IPS-NIHi11 (cell line): ENCODE measurements around the gene UNC5A.
A peak's percentile ranks its signal among the peaks of the same experiment; 100 is the strongest.

ENCODE experiments used
- DNase-seq: peaks from one replicate; pipeline ENCODE4 v3.0.0; 2012; ENCODE audit warnings: mixed read lengths, low spot score

Gene UNC5A

DNA sequence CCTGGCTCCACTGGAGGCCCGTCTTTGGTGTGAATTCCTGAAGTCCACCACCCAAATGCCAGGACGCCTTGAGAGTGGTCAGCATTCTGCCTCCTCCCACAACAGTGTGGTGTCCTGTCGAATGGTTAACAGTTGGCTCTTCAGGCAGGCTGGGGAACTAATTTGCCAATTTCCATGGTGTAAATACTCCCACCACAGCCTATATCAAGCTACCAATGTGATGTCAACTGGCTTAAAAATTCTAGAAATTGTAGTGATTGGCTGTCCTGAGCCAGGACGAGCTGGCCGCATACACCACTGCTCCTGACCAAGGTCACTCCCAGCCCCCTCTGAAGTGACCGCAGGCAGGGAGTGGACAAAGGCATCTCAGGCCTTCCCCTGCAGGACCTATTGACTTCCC lies 11.1 kb downstream of the UNC5A start:
- no peak for DNase-seq

DNA sequence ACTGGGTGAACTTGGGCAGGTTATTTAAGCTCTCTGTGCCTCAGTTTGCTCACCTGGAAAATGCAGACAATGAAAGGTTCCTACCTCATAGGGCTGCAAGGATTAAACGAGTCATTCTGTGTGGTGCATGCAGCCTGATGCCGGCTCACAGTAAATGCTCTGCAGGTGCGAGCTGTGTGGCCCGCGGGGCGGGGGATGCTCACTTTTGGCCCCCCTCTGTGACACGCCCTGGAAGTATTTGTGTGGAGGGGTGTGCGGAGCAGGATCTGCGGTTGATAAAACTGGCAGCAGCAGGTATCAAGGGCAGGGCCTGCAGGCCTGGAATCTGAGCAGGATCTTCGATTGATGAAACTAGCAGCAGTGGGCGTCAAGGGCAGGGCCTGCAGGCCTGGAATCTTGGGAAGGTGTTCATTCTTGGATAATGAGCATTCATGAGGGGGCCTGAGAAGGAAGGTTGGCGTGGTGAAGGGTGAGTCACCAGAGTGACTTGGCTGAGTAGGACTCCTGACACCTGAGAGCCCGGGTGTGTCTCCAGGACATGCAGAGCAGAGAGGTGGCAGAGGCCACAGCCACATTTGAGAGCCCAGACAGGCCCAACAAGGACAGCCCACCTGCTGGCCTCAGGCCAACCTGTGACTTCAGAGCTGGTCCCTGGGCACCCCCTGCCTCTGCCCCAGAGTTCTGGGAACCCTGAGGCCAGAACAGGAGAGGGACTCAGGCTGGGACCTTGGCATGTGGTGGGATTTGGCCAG lies 11.9 kb downstream of the UNC5A start:
- DNase-seq, result peak; percentile 49

DNA sequence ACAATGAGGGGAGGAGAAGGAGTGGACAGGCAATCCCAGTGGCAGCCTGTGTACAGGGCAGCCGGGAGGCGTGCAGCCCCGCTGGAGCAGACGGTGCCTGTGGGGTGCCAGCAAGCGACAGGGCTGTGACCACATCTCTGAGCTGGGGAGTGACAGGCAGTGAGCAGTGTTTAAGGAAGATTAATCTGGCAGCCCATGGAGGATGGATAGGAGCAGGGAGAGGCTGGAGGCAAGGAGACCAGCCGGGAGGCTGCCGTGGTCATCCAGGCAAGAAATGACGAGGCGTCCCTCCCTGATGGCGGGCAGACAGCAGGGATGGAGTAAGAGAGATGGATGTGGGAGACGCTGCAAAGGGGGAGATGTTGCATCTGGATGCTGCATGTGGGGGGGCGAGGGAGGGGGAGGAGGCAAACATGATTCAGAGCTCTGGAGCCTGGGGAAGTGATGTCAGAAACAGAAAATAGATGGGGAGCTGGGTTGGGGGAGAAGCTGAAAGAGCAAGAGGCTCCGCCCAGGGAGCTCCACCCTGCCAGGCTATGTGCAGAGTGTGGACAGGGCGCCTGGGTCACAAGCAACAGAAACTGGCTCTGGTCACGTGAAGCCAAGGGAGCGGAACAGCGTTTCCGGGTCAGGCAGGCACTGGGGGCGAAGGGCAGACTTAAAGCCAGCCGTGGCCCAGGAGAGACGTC lies 12.6 kb downstream of the UNC5A start:
- DNase-seq, result no peak

DNA sequence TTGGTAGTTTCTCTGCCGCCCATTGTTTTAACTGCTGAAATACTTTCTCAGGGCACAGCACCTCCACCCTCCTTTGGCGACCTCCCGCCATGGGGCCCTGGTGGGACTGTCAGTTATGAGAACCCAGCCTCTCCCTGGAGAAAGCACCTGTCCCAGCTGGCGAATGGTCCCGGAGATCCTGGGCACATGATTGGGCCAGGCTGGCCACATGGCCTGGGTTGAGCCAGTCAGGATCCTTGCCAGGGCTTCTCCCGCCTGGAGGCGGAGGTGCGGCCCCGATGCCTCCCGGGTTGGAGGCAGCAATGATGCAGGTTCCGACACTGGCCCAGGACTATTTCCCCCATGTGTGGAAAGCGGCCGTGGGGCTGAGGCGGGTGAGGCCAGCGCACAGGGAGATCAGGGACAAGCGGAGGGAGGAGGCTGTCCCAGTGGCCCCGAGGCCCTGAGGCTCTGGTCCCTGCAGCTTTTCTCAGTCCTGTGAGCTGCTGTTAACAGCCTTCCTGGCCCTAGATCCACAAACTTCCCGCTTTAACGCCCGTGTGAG lies 13.6 kb downstream of the UNC5A start:
- peak; percentile 77 for DNase-seq

DNA sequence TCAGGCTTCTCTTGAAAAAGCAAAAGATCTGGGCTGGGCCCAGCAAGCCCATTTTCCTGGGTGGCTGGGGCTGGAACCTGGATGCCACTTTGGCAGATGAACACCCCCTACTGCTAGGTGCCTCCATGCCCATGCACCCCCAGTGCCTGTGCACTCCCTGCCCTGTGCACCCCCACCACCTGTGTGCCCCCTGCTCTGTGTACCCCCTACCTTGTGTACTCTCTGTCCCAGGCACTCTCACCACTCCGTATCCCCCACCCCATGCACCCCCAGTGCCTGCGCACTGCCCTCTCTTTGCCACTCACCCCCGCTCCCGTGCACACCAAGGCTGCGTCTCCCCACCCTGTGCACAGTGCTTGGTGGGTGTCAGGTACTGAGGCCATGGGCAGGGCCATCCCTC lies 14.2 kb downstream of the UNC5A start:
- no peak for DNase-seq

DNA sequence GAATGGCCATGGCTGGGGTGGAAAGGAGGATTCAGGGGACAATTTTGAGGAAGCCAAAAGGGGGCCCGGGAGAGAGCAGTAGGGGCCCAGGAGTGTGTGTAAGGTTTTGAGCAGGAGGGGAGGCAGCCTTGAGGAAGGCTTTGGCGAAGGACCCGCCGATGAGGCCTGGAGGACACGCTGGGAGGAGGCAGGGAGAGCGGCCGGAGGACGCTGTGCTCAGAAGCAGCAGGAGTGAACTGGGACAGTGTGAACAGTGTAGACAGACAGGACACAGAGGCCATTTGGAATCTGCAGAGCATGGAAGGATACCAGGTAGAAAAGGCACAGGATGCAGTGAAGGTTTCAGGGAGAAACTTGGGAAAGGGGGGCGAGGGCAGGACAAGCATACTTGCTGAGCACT lies 14.9 kb downstream of the UNC5A start:
- DNase-seq, result no peak

DNA sequence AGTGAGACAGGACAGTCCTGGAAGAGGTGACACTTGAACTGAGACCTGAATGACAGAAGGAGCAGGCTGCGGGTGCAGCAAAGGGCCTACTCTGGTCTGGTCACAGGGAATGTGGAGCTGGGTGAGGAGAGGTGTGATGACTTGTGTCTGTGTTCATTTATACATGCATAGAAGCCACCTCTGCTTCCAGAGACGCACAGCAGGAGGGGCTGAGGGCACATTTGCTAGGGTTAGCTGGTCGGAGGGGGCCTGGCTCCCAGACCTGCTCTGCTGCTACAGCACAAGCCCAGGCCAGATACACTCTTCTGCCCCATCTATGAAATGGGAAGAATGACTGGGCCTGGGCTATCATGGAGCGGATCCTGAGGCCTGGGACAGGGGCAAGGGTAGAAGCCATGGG lies 15.6 kb downstream of the UNC5A start:
- DNase-seq, result no peak

DNA sequence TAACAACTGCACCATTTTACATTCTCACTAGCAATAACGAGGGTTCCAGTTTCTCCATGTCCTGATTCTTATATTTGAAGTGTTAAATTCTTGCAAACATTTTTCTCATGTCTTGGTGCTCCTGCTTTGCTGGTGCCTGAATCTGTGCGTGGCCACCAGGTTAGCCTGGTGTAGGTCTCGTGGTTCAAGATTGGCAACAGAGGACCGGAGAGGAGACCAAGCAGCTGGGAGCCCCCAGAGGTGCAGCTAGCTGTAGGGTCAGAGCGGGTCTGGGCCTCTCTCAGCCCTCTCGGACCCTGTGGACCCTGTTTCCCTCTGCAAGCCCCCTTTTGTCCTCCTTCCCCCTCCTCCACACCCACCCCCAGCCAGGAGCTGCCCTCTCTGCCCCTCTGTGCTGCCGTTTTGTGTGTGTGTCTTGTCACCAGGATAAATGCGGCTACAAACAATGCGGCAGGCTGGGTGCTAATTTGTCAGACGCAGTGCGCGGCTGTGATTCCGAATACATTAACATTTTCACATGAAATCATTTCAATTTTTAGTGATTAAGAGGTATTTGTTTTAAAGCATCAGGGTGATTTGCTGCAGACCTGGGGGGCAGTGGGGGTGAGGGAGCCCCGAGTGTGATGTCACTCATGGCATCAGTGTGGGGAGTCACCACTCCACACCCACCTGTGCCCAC lies 17.5 kb downstream of the UNC5A start:
- DNase-seq, result no peak

DNA sequence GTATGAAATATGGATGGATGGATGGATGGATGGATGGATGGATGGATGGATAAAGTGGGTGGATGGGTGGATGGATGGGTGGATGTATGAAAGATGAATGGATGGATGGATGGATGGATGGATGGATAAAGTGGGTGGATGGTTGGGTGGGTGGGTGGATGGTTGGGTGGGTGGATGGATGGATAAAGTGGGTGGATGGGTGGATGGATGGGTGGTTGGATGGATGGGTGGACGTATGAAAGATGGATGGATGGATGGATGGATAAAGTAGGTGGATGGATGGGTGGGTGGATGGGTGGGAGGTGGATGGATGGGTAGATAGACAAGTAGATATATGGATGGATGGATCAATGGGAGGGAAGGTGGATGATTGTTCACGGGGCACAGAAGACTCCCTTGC lies 19.0 kb downstream of the UNC5A start:
- DNase-seq, result no peak

DNA sequence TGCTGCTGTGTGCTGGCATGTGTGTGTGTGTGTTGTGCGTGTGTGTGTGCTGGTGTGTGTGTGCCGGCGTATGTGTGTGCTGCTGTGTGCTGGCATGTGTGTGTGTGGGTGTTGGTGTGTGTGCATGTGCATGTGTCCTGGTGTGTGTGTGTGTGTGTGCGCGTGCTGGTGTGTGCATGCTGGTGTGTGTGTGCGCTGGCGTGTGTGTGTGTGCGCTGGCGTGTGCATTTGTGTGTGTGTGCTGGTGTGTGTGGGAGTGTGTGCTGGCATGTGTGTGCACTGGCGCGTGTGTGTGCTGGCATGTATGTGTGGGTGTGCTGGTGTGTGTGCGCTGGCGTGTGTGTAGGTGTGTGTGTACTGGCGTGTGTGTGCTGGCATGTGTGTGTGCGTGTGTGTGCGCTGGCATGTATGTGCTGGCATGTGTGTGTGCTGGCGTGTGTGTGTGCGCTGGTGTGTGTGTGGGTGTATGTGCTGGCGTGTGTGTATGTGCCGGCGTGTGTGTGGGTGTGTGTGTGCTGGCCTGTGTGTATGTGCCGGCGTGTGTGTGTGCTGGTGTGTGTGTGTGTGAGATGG lies 20.1 kb downstream of the UNC5A start:
- DNase-seq, result no peak

DNA sequence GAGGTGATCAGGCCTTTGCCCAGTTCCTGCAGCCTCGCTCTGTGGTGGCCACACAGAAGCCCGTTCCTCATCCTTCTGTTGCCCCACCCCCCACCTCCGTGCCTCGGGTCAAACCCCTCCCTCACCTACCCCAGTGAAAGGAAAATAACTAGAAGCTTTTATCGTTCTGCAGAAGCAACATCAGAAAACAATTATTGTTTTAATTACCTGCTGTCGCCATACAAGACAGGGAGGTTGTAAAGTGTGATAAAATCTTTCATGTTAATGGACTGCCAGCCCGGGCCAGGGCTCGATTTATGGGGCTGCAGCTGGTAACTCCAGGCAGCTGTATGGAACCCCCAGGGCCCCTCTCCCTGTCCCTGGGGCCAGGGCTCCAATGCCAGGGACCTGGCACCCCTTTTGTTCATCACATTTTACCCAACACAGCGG lies 20.6 kb downstream of the UNC5A start:
- DNase-seq, result no peak

DNA sequence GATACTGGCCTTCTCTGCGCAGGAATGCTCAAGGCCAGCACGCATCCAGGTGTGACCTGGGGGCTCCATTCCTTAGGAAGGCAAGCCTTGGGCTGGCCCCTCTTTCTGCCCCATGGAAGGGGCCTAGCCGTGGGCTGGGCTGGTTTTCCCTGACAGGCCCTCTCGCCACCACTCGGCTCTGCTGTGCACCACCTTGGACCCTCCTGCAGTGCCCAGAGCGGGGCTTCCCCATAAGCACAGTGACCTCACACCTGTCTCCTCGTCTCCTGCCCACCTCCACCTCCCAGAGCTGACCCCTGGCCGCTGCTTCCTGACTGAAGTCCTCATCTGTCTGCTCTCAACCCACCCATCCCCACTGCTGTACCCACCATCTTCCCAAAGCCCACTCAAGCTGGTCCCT lies 21.1 kb downstream of the UNC5A start:
- no peak for DNase-seq

DNA sequence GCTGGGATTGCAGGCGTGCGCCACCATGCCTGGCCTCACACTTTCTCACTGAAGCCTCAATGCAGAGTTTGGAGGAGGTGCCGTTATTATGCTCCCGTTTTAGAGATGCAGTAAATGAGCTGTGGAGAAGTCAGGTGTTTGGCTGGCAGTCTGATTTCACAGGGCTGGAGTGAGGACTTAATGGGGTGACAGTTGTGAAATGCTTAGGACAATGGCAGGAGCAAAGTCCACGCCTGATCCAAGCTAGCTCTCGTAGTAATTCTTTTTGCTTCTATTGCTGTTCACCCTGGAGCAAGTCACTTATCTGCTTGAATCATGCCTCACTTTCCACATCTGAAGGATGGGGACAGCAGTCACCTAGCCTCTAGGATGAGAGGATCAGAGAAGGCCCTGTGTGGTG lies 21.8 kb downstream of the UNC5A start:
- no peak for DNase-seq

DNA sequence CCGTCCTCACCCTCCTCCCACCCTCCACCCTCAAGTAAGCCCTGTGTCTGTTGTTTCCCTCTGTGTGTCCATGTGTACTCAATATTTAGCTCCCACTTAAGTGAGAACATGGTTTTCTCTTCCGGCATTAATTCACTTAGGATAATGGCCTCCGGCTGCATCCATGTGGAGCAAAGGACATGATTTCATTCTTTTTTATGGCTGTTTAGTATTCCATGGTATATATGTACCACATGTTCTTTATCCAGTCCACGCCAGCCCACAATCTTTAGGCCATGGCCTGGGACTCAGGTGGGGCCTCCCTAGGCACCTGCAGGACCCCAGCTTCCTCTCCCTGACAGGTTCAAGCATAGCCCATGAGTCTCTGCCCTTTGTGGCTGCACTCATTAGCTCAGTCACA lies 22.9 kb downstream of the UNC5A start:
- no peak for DNase-seq

DNA sequence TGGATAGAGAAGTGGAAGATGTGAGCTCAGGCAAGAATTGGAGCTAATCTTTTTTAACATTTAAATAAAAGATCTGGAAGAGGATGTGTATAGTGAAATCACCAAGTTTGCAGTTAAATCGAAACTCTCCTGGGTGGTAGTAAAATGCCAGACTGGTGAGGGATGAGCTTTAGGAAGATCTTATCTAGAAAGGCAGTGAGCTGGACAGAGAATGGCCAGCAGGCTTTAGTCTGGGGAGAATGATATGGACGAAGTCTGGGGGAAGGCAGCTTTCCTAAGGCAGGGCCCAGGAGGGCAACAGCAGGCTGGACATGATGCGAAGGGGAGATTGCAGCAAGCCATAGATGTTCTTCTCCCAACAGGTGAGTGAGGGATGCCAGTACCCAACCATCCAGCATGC lies 25.6 kb downstream of the UNC5A start:
- DNase-seq, result no peak

DNA sequence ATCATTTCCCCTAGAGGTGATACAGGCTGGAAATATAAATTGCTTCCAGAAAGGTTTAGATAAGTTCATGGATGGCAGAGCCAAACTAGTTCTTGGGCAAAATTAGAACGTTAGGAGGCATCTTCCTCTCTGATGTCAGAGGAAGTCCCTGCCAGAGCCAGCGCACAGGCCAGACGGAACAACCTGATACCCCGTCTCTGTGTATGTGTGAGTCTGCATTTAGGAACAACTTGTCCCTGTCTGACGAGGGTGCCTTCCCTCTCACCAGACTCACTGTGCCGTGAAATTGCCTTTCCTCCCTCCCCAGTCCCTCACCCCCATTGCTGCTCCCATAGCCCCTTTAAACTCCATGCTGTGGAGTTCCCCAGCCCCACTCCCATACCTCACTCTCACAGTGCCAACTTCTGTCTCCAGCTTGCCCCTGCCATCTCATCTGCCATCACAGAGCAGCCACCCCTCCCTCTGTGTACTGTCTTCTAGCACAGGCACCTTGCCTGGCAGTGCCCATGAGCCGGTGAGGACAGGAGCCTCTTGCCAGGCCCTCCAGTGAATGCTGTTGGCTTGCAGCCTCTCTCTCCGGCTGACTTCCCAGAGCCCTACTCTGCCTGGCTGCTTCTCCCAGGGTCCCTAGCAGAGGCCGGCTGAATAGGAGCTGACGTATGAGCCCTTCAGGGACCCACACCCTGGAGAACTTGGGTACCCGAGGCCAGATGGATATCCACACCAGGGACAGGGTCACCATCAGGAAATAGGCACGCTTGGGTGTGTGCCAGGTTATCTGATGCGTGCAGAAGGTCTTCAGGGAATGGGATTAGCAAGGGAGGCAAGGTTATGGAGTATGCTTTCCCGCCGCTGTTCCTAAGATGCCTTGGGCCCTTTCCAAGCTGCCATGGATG lies 26.7 kb downstream of the UNC5A start:
- DNase-seq, result no peak

DNA sequence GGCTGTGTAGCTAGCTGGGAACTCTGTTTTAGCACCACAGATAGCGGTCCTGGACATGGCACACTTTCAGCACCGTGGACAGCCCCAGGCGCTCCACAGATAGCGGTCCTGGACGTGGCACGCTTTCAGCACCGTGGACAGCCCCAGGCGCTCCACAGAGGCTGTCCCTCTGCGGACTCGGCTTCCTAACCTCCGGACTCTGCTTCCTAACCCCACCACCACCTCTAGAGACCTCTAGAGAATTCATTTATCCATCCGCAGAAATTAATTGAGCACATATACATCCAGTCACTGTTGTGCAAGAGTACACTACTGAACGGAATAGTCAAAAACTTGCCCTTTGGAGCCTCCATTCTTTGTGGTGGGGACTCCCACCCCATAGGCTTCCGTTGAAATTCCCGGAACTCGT lies 27.4 kb downstream of the UNC5A start:
- DNase-seq, result peak; percentile 90

DNA sequence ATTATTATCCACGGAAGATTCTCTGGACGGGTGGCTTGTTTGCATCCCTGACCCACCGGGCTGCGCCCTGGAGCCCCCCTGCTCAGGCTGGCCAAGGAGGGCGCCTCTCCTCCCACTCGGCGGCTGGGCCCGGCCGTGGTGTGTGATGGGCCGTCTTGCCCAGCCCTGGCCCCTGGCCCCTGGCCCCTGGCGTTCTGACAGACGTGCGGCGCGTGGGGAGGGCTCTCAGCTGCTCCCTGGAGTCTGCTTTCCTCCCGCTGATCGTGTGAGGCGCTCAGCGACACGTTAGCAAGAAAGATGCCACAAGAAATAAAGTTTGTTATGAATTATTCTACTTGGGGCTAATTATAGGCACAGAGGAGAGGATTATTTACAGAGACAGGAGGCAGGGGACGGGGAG lies 33.3 kb downstream of the UNC5A start:
- DNase-seq, result no peak

DNA sequence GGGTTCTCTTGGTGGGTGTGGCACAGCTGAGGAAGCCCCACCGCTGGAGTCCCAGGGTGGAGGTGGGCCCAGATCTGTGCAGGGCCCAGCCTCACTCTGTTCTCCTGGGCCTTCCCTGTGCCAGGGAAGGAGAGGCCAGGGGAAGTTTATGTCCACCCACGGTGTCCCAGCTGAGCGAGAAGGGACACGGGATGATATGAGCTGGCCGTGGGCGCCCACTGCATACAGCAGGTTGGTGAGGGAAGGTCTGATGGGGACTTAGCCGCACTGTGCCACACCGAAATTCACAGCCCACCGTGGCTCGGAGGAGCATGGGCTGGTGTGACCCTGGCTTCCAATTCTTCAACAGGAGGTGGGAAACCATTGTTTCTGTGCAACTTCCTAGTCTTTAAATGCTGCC lies 33.9 kb downstream of the UNC5A start:
- no peak for DNase-seq

DNA sequence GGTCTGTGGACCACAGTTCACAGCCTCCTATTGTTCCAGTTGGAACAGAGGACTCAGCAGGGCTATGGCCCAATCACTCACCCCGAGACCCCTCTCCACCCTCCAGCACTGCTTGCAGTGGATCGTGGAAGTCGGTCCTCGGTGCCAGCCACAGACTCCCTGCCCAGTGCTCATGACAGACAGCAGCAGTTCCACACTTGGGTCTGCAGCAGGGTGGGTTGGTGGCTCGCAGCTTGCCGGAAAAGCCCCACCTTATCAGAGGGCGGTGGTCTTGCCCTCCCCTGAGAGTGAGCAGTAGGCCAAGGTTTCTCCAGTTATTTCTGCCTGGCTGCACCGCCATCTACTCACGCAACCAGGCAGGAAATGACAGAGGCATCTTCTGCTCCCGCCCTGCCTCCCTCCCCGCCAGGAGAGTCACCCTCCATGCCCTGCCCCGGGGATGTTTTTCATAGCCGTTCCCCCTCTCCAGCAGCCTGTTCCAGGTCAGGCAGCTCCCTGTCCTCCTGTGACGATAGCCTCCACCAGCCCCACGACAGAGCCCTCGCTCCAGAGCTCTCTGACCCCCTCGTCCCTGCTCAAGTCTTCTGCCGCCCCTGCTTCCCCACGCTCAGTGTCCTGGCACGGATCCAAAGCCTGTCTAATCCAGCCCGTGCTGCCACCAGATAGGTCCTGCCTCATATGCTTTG lies 34.5 kb downstream of the UNC5A start:
- DNase-seq, result no peak

DNA sequence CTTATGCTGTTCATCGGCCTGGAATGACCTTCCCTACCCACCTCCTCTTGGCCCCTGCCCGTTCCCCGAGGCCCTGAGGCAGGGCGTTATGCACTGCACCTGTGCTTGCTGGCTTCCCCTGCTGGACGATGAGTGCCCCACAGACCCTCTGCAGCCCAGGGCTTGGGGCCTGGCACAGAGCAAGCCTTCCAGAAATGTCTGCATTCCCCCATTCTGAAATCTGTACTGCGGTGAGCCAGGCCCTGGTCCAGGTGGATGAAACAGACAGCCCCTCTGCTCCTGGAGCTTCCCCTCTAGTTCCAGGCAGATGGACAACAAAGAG lies 35.0 kb downstream of the UNC5A start:
- DNase-seq, result no peak
